Measurements from ENCODE around the gene PRRX2. TPM values are rescaled to one million over a fixed set of nuclear protein-coding genes. Genes with fewer than 3 reads are reported as not detected.
"Not testable (repeated sequence)": the region's sequence is repeated elsewhere in the genome, so short reads cannot be mapped to it uniquely, and the experiment has no call there.

Gene PRRX2
- total RNA-seq, 1 donor from 2014 or later, result 3.1 TPM

DNA sequence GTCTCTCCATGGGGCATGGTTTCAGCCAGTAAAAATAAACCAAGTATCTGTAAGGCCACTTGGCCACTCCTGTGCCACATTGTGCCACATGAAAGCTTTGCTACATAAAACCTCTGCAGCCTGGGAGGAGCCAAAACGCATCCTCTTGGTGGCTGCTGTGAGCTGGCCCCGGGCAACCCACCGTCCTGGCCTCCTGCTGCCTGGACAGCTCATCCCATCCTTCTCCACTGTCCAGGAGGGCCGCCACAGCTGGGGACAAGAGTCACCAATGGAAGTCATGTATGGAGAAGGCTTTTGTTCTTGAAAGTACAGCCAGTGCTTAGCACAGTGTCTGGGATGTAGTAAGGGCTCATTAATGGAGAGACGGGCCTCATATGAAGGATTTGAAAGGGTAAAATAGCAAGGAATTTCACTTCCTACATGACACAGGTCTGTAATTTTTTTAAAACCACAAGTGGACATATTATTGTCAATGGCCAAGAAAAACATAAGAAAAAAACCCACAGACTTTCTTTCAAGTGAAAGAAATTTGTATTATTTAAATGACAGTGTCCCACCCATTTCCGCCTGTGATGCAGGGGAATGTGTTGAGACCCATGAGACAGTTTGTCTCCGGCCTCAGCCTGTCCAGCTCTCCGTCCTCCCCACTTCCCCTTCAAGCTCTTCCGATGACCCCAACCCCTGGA, 80.8 kb downstream of the PRRX2 start:
- Histone ChIP-seq H3K36me3 (ENCODE audit: control insufficient read depth in 3 of 3, insufficient read depth in 3 of 3, low read length in 3 of 3) (no peaks in the 10 kb centered on the region), H3K9ac (ENCODE audit: low read depth in 1 of 3, low read length in 3 of 3) (no peak overlapping the region), H3K4me1 (ENCODE audit: control insufficient read depth in 3 of 3, insufficient read depth in 3 of 3, low read length in 3 of 3) (no peaks in the 10 kb centered on the region), H3K9me3 (ENCODE audit: control insufficient read depth in 3 of 3, low read length in 3 of 3) (no peaks in the 10 kb centered on the region), H3K27ac (ENCODE audit: low read depth, low read length) (no peak overlapping the region), H3K27me3 (ENCODE audit: control insufficient read depth in 3 of 3, insufficient read depth in 3 of 3, low read length in 3 of 3) (peaks cover 5 to 12% (median 11%) of the 10 kb centered on the region in 3 donors), H3K4me3 (ENCODE audit: low read length in 3 of 3) (no peak overlapping the region)

DNA sequence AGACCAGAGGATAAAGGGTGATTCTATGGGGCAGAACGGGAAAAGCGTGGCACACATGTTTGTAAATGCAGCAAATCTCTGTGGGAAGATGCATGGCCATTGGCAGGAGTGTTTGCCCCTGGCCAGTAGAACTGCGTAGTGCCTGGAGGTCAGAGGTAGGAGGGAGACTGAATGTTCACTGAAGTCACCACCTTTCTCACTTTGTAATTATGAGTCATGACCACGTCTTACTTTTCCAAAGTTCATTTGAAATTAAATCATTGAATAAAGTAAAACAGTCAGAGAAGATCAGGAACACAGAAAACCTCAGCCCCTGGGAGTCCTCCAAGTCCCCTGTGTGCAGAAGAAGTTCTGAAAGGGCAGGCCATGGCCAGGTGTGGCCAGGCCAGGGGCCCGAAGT, 82.8 kb downstream of the PRRX2 start:
- no peak overlapping the region for H3K9ac ChIP-seq (ENCODE audit: low read depth in 1 of 3, low read length in 3 of 3)
- no peak overlapping the region for H3K4me3 ChIP-seq (ENCODE audit: low read length in 3 of 3)
- H3K9me3 ChIP-seq (ENCODE audit: control insufficient read depth in 3 of 3, low read length in 3 of 3), result no peaks in the 10 kb centered on the region
- H3K27ac ChIP-seq (ENCODE audit: low read depth, low read length), result no peak overlapping the region
- H3K4me1 ChIP-seq (ENCODE audit: control insufficient read depth in 3 of 3, insufficient read depth in 3 of 3, low read length in 3 of 3), result peaks cover 11 to 17% (median 12%) of the 10 kb centered on the region in 3 donors
- peaks cover 24 to 30% (median 27%) of the 10 kb centered on the region in 3 donors for H3K27me3 ChIP-seq (ENCODE audit: control insufficient read depth in 3 of 3, insufficient read depth in 3 of 3, low read length in 3 of 3)
- H3K36me3 ChIP-seq (ENCODE audit: control insufficient read depth in 3 of 3, insufficient read depth in 3 of 3, low read length in 3 of 3), result no peaks in the 10 kb centered on the region

DNA sequence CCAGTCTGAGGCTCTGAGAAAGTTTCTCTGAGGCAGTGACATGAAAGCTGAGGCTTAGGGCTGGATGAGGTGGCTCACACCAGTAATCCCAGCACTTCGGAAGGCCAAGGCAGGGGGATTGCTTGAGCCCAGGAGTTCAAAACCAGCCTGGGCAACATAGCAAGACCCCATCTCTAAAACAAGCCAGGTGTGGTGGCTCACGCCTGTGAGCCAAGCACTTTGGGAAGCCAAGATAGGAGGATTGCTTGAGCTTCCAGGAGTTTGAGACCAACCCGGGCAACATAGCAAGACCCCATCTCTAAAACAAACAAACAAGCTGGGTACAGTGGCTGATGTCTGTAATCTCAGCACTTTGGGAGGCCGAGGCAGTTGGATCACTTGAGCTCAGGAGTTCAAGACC, 83.6 kb downstream of the PRRX2 start:
- not testable (repeated sequence) for H3K9me3 ChIP-seq (ENCODE audit: control insufficient read depth in 3 of 3, low read length in 3 of 3); H3K27ac ChIP-seq (ENCODE audit: low read depth, low read length); H3K36me3 ChIP-seq (ENCODE audit: control insufficient read depth in 3 of 3, insufficient read depth in 3 of 3, low read length in 3 of 3); H3K9ac ChIP-seq (ENCODE audit: low read depth in 1 of 3, low read length in 3 of 3); H3K4me3 ChIP-seq (ENCODE audit: low read length in 3 of 3)
- Histone ChIP-seq H3K27me3 (ENCODE audit: control insufficient read depth in 3 of 3, insufficient read depth in 3 of 3, low read length in 3 of 3) (peaks cover 30 to 33% (median 31%) of the 10 kb centered on the region in 3 donors), H3K4me1 (ENCODE audit: control insufficient read depth in 3 of 3, insufficient read depth in 3 of 3, low read length in 3 of 3) (peaks cover 11 to 18% (median 12%) of the 10 kb centered on the region in 3 donors)

DNA sequence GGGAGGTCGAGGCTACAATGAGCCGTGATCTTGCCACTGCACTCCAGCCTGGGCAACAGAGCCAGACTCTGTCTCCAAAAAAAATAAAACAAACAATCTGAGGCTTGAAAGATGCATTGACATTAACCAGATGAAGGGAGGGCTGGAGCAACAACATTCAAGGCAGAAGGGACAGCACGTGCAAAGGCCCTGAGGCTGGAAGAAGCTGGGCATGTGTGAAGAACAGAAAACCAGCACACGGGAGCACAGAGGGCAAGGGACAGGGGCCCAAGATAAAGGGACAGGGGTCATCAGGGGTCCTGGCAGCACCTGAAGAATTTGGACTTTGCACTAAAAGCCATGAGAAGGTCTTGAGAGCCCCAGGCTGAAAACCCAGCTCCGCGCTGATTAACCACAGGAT, 84.1 kb downstream of the PRRX2 start:
- Histone ChIP-seq H3K4me1 (ENCODE audit: control insufficient read depth in 3 of 3, insufficient read depth in 3 of 3, low read length in 3 of 3) (peaks cover 11 to 18% (median 12%) of the 10 kb centered on the region in 3 donors), H3K4me3 (ENCODE audit: low read length in 3 of 3) (no peak overlapping the region), H3K36me3 (ENCODE audit: control insufficient read depth in 3 of 3, insufficient read depth in 3 of 3, low read length in 3 of 3) (no peaks in the 10 kb centered on the region), H3K9me3 (ENCODE audit: control insufficient read depth in 3 of 3, low read length in 3 of 3) (no peaks in the 10 kb centered on the region), H3K27ac (ENCODE audit: low read depth, low read length) (no peak overlapping the region), H3K9ac (ENCODE audit: low read depth in 1 of 3, low read length in 3 of 3) (no peak overlapping the region), H3K27me3 (ENCODE audit: control insufficient read depth in 3 of 3, insufficient read depth in 3 of 3, low read length in 3 of 3) (peaks cover 30 to 33% (median 31%) of the 10 kb centered on the region in 3 donors)

DNA sequence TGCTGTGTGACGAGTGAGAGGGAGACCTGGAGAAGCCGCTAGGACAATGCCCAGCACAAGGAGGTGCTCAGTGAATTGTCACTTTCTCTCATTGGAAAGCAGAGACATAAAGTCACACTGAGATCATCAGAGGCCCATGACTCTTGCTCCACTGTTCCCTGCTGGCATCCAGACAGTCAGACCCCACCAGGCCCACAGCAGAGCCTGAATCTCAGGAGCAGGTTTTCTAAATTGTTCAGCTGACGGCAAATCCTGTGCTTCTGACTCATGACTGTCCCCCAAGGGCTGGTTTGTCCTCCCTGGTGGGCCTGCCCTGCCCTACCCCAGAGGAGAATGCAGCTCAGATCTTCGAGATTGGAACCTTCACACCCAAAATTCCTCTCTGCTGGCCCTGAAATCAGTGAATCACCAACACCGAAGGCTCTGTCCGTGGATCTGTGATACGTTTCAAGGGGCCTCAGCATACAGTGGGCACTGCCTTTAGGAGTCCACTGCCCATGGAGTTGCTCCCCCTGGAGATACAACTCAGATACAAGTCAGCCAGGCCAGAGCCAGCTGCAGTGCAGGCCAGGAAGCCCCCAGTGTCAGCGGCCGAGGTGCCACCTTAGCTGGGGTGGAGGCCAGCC, 84.7 kb downstream of the PRRX2 start:
- Histone ChIP-seq H3K9me3 (ENCODE audit: control insufficient read depth in 3 of 3, low read length in 3 of 3) (no peaks in the 10 kb centered on the region), H3K27me3 (ENCODE audit: control insufficient read depth in 3 of 3, insufficient read depth in 3 of 3, low read length in 3 of 3) (peaks cover 30 to 33% (median 31%) of the 10 kb centered on the region in 3 donors), H3K9ac (ENCODE audit: low read depth in 1 of 3, low read length in 3 of 3) (no peak overlapping the region), H3K4me1 (ENCODE audit: control insufficient read depth in 3 of 3, insufficient read depth in 3 of 3, low read length in 3 of 3) (peaks cover 11 to 18% (median 12%) of the 10 kb centered on the region in 3 donors), H3K36me3 (ENCODE audit: control insufficient read depth in 3 of 3, insufficient read depth in 3 of 3, low read length in 3 of 3) (no peaks in the 10 kb centered on the region), H3K27ac (ENCODE audit: low read depth, low read length) (no peak overlapping the region), H3K4me3 (ENCODE audit: low read length in 3 of 3) (no peak overlapping the region)

DNA sequence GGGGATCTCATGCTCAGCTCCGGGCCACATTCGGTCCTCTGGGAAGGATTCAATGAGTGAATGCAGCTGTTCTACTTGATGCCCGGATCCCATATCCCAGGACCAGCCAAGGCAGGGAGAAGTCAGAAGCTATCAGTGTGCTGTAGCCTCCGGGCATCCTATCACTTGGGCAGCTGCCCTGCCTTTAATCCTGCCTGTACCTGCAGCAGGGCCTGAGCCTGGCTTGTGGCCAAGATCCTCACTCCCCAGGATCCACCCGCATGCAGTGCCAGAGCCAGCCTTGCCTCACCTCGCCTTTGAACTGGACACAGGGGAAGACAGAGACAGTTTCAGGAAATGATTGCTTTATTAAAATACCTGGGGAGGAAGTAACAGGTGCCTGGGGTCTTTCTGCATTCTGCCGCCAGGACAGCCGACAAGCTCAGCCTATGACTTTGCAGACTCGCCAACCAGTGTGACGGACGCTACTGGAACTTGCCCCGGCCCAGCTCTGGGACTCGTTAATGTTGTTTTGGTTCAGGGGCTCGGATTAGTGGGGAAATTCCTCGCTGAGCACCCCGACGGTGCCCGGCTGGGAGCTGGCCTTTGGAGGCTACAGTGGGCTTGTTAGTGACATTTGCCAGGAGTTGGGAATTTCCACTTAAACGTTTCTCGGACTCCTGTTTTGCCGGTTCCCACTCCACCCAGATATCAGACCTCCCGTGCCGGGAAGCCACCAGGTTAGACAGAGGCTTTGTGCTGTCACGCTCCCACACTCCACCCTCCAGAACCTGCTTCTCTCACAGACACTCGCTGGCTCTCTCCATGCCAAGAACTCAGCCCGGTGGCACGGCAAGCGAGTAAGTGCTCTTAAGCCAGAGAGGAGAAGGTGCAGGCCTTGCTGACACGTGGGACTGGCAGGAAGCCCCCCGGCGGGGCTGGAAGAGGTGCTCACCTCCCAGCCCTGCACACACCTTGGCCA, 86.7 kb downstream of the PRRX2 start:
- Histone ChIP-seq H3K4me1 (ENCODE audit: control insufficient read depth in 3 of 3, insufficient read depth in 3 of 3, low read length in 3 of 3) (peaks cover 11 to 18% (median 12%) of the 10 kb centered on the region in 3 donors), H3K4me3 (ENCODE audit: low read length in 3 of 3) (peak overlapping the region; percentile 52 to 63 (median 62)), H3K9ac (ENCODE audit: low read depth in 1 of 3, low read length in 3 of 3) (peak overlapping the region in 1 of 3 donors; percentile 62), H3K36me3 (ENCODE audit: control insufficient read depth in 3 of 3, insufficient read depth in 3 of 3, low read length in 3 of 3) (no peaks in the 10 kb centered on the region), H3K27ac (ENCODE audit: low read depth, low read length) (no peak overlapping the region), H3K9me3 (ENCODE audit: control insufficient read depth in 3 of 3, low read length in 3 of 3) (no peaks in the 10 kb centered on the region), H3K27me3 (ENCODE audit: control insufficient read depth in 3 of 3, insufficient read depth in 3 of 3, low read length in 3 of 3) (peaks cover 31 to 34% (median 33%) of the 10 kb centered on the region in 3 donors)

DNA sequence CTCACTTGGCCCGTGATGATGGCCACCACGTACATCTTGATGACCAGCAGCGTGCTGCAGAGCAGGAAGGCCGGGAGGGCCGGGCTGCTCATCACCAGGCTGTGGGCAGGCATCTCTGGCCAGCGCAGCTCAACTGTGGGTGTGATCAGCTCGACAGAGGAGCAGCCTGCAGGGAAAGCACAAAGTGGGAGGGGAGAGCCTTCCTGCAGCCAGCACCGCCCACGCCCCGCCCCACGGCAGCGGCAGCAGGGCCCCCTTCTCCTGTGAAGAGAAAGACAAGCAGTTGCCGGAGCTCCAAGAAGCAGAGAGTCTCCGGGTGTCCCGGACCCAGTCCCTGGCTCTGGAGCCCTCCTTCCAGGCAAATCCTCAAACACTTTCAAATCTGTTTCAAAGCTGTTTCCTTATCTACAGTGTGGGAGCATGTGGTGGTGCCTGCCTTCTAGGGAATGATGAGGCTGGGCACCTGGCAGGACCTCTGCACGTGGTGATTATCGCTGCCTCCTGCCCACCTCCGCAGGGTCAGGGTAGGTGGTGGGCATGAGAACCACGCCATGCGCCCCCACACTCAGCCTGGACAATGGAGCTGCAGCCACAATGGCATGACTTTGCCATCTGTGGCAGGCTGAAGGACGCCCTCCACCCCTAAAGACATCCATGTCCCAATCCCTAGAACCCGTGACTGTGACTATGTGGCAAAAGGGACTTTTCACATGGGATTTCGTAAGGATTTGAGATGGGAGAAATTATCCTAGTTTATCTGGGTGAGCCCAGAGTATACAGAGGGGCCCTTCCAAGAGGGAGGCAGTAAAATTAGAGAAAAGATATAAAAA, 87.7 kb downstream of the PRRX2 start, which contains the start of gene PTGES:
TSS of gene PTGES (minus strand) at position 143 of the 830 bp plus-strand sequence. CDS start at position 113, 30 bp downstream.
- peak within 1 kb of the TSS in 1 of 3 donors; percentile 62 for H3K9ac ChIP-seq (ENCODE audit: low read depth in 1 of 3, low read length in 3 of 3)
- H3K36me3 ChIP-seq (ENCODE audit: control insufficient read depth in 3 of 3, insufficient read depth in 3 of 3, low read length in 3 of 3), result no peaks in the 10 kb centered on the region
- H3K27me3 ChIP-seq (ENCODE audit: control insufficient read depth in 3 of 3, insufficient read depth in 3 of 3, low read length in 3 of 3), result peaks cover 31 to 34% (median 33%) of the 10 kb centered on the region in 3 donors
- H3K4me1 ChIP-seq (ENCODE audit: control insufficient read depth in 3 of 3, insufficient read depth in 3 of 3, low read length in 3 of 3), result peaks cover 11 to 18% (median 12%) of the 10 kb centered on the region in 3 donors
- H3K9me3 ChIP-seq (ENCODE audit: control insufficient read depth in 3 of 3, low read length in 3 of 3), result no peaks in the 10 kb centered on the region
- H3K4me3 ChIP-seq (ENCODE audit: low read length in 3 of 3), result peak within 1 kb of the TSS; percentile 52 to 63 (median 62)
- no peak within 1 kb of the TSS for H3K27ac ChIP-seq (ENCODE audit: low read depth, low read length)

DNA sequence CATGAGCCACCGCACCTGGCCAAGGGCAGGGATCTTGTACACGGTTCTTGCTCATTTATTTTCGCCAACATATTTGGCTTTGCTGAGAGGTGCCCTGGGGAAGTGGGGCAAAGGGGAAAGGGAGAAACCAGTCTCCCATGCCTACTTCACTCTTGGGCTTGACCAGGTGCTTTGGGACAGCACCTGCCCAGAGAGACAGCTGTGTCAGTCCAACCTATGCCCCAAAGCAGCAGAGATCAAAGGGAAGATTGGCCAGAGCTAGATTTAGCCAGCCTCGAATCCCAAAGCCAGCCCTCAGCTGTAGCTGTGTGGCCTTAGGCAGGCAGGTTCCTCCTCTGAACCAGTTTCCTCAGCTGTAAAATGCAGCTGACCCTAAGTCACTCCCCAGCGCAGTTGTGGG, 89.7 kb downstream of the PRRX2 start:
- Histone ChIP-seq H3K9me3 (ENCODE audit: control insufficient read depth in 3 of 3, low read length in 3 of 3) (no peaks in the 10 kb centered on the region), H3K27me3 (ENCODE audit: control insufficient read depth in 3 of 3, insufficient read depth in 3 of 3, low read length in 3 of 3) (peaks cover 33 to 36% (median 35%) of the 10 kb centered on the region in 3 donors), H3K36me3 (ENCODE audit: control insufficient read depth in 3 of 3, insufficient read depth in 3 of 3, low read length in 3 of 3) (no peaks in the 10 kb centered on the region), H3K9ac (ENCODE audit: low read depth in 1 of 3, low read length in 3 of 3) (no peak overlapping the region), H3K4me3 (ENCODE audit: low read length in 3 of 3) (no peak overlapping the region), H3K27ac (ENCODE audit: low read depth, low read length) (no peak overlapping the region), H3K4me1 (ENCODE audit: control insufficient read depth in 3 of 3, insufficient read depth in 3 of 3, low read length in 3 of 3) (peaks cover 11 to 18% (median 12%) of the 10 kb centered on the region in 3 donors)

DNA sequence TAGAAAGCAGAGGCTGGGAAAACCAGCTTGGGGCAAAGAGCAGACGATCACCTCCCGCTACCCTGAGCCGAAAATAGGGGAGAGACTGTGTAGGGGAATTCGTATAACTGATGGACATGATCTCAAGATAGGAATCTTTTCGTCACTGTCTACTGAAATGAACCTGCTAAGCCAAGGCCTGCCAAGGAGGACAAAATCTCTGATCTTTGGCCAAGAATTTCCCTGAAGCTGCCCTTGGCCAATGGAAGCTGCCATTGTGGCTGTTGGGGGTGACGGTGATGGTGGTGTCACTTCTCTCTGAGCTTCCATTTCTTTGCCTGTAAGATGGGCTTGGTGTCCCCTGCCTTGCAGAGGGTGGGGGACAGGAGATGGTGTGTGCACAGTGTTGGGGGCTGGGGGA, 90.7 kb downstream of the PRRX2 start:
- no peak overlapping the region for H3K9ac ChIP-seq (ENCODE audit: low read depth in 1 of 3, low read length in 3 of 3)
- H3K9me3 ChIP-seq (ENCODE audit: control insufficient read depth in 3 of 3, low read length in 3 of 3), result no peaks in the 10 kb centered on the region
- H3K27ac ChIP-seq (ENCODE audit: low read depth, low read length), result no peak overlapping the region
- no peaks in the 10 kb centered on the region for H3K36me3 ChIP-seq (ENCODE audit: control insufficient read depth in 3 of 3, insufficient read depth in 3 of 3, low read length in 3 of 3)
- H3K4me1 ChIP-seq (ENCODE audit: control insufficient read depth in 3 of 3, insufficient read depth in 3 of 3, low read length in 3 of 3), result peaks cover 11 to 18% (median 12%) of the 10 kb centered on the region in 3 donors
- H3K4me3 ChIP-seq (ENCODE audit: low read length in 3 of 3), result no peak overlapping the region
- H3K27me3 ChIP-seq (ENCODE audit: control insufficient read depth in 3 of 3, insufficient read depth in 3 of 3, low read length in 3 of 3), result peaks cover 25 to 31% (median 28%) of the 10 kb centered on the region in 3 donors

Measured in skeletal muscle tissue (tissue), 4 donors.